SK-N-SH (cell line): Measurements from ENCODE around the gene TP53TG5. TPM values are rescaled to one million over a fixed set of nuclear protein-coding genes. Genes with fewer than 3 reads are reported as not detected.
A peak's percentile ranks its signal among the peaks of the same experiment; 100 is the strongest.

Experiments used
- CTCF ChIA-PET: fragments of 300-600, 350-600 bp; formaldehyde crosslinking; extraction: SDS; loops from one replicate; lab custom pipeline; 2021; lab: Yijun Ruan, JAX
- POLR2A ChIA-PET: fragments of 350-600 bp; sonication (Branson Sonifier 250); formaldehyde crosslinking; extraction: SDS; loops from one replicate; lab custom pipeline; 2020; ENCODE audit warnings: antibody characterized with exemption, inconsistent platforms; lab: Yijun Ruan, JAX
- DNase-seq: peaks from one replicate; pipeline ENCODE4 v3.0.0; 2012
- H2AFZ ChIP-seq: fragments of 200-600 bp; sonication (generic); 2 replicates; pipeline ENCODE4 v1.8.1; 2016; ENCODE audit warnings: antibody characterized with exemption, mild to moderate bottlenecking, low read depth
- H3F3A ChIP-seq: fragments of 200-600 bp; sonication (generic); replicated peaks from 2 replicates; pipeline ENCODE3; 2016; ENCODE audit warnings: antibody characterized with exemption, mild to moderate bottlenecking; ENCODE audit not compliant: insufficient read depth
- H3K27ac ChIP-seq, 2 experiments: fragments of 200-500 bp in 1 of 2; fragments of 200-600 bp in 1 of 2; sonication (Bioruptor generic) in 1 of 2; sonication (generic), shearing (Covaris generic) in 1 of 2; 2 replicates each; pipeline versions ENCODE4 v1.5.1 to v1.6.1; 2014 to 2016; ENCODE audit warnings: low read depth in 2 of 2, inconsistent platforms in 1 of 2, low read length in 1 of 2, mild to moderate bottlenecking in 1 of 2, mixed read lengths in 1 of 2
- H3K27me3 ChIP-seq: fragments of 200-600 bp; sonication (generic), shearing (Covaris generic); 2 replicates; pipeline ENCODE4 v1.6.1; 2016; ENCODE audit warnings: mixed run types; ENCODE audit not compliant: insufficient read depth
- H3K36me3 ChIP-seq, 2 experiments: fragments of 200-500 bp in 1 of 2; fragments of 200-600 bp in 1 of 2; sonication (Bioruptor generic) in 1 of 2; sonication (generic) in 1 of 2; replicated peaks in 1 of 2; 2 replicates each; pipeline versions ENCODE3 to v1.5.1; 2014 to 2016; ENCODE audit warnings: low read length in 1 of 2, mild to moderate bottlenecking in 1 of 2; ENCODE audit not compliant: insufficient read depth in 2 of 2, control insufficient read depth in 1 of 2
- H3K4me1 ChIP-seq, 2 experiments: fragments of 200-500 bp in 1 of 2; fragments of 200-600 bp in 1 of 2; sonication (Bioruptor generic) in 1 of 2; sonication (generic), shearing (Covaris generic) in 1 of 2; 2 replicates each; pipeline versions ENCODE4 v1.5.1 to v1.6.1; 2014 to 2016; ENCODE audit warnings: low read depth in 1 of 2, low read length in 1 of 2, mixed run types in 1 of 2; ENCODE audit not compliant: insufficient read depth in 2 of 2, control insufficient read depth in 1 of 2
- H3K4me2 ChIP-seq: fragments of 200-600 bp; sonication (generic), shearing (Covaris generic); 2 replicates; pipeline ENCODE4 v1.6.1; 2017; ENCODE audit warnings: mixed run types
- H3K4me3 ChIP-seq, 2 experiments: fragments of 200-500 bp in 1 of 2; fragments of 200-600 bp in 1 of 2; sonication (Bioruptor generic) in 1 of 2; sonication (generic), shearing (Covaris generic) in 1 of 2; 2 replicates each; pipeline versions ENCODE4 v1.5.1 to v1.8.1; 2014 to 2016; ENCODE audit warnings: low read depth in 2 of 2, inconsistent platforms in 1 of 2, low read length in 1 of 2, mild to moderate bottlenecking in 1 of 2, mixed read lengths in 1 of 2, moderate library complexity in 1 of 2
- H3K79me2 ChIP-seq: fragments of 200-600 bp; sonication (generic); 2 replicates; pipeline ENCODE4 v1.8.1; 2017; ENCODE audit warnings: mild to moderate bottlenecking; ENCODE audit not compliant: insufficient read depth
- H3K9ac ChIP-seq: fragments of 200-600 bp; sonication (generic); 2 replicates; pipeline ENCODE4 v1.6.1; 2017; ENCODE audit warnings: mixed run types
- H3K9me2 ChIP-seq: fragments of 200-600 bp; sonication (generic); 2 replicates; pipeline ENCODE4 v1.6.1; 2017; ENCODE audit warnings: mixed run types
- H3K9me3 ChIP-seq: fragments of 200-600 bp; sonication (generic); 2 replicates; pipeline ENCODE4 v1.6.1; 2017; ENCODE audit warnings: mixed run types, mild to moderate bottlenecking, moderate library complexity
- H4K20me1 ChIP-seq: fragments of 200-600 bp; sonication (generic); 2 replicates; pipeline ENCODE4 v1.6.1; 2017; ENCODE audit warnings: mild to moderate bottlenecking, mixed run types; ENCODE audit not compliant: insufficient read depth
- CHD2 ChIP-seq: fragments of 150-350 bp; IDR thresholded peaks from 2 replicates; pipeline ENCODE4 v1.6.1; 2018; ENCODE audit warnings: low read length; ENCODE audit not compliant: partially characterized antibody
- EP300 ChIP-seq, 2 experiments: IDR thresholded peaks; 2 replicates each; pipeline versions ENCODE4 v1.4.0 to v1.6.1; 2012; ENCODE audit warnings: borderline replicate concordance in 1 of 2, low read depth in 1 of 2, low read length in 1 of 2
- EZH2phosphoT487 ChIP-seq: fragments of 200-600 bp; sonication (generic); IDR thresholded peaks from 2 replicates; pipeline ENCODE4 v1.6.1; 2017; ENCODE audit warnings: low read depth, mixed run types, mild to moderate bottlenecking, antibody characterized with exemption, moderate library complexity, borderline replicate concordance
- FOXJ3 ChIP-seq: sonication (generic); formaldehyde crosslinking; IDR thresholded peaks from 2 replicates; pipeline ENCODE4 v1.5.1; 2020; ENCODE audit warnings: mild to moderate bottlenecking, missing genetic modification reagents
- FOXM1 ChIP-seq: IDR thresholded peaks from 2 replicates; pipeline ENCODE4 v1.4.0; 2012; ENCODE audit warnings: low read depth, mild to moderate bottlenecking
- JUND ChIP-seq: IDR thresholded peaks from 2 replicates; pipeline ENCODE4 v1.4.0; 2012
- MXI1 ChIP-seq: IDR thresholded peaks from 2 replicates; pipeline ENCODE4 v1.6.1; 2012; ENCODE audit warnings: mild to moderate bottlenecking, low read depth, low read length, improper control_type of control experiment
- RAD21 ChIP-seq: IDR thresholded peaks from 2 replicates; pipeline ENCODE4 v1.6.1; 2012; ENCODE audit warnings: mild to moderate bottlenecking, low read length
- RCOR1 ChIP-seq: fragments of 150-350 bp; IDR thresholded peaks from 2 replicates; pipeline ENCODE4 v1.6.1; 2017; ENCODE audit warnings: antibody characterized with exemption, low read length
- RXRA ChIP-seq: IDR thresholded peaks from 2 replicates; pipeline ENCODE4 v1.4.0; 2012; ENCODE audit warnings: low read depth, mild to moderate bottlenecking, borderline replicate concordance
- SIN3A ChIP-seq: IDR thresholded peaks from 2 replicates; pipeline ENCODE4 v1.6.1; 2012; ENCODE audit warnings: low read depth, mild to moderate bottlenecking, low read length, moderate library complexity, borderline replicate concordance
- TCF12 ChIP-seq: IDR thresholded peaks from 2 replicates; pipeline ENCODE4 v1.4.0; 2012
- TEAD4 ChIP-seq: IDR thresholded peaks from 2 replicates; pipeline ENCODE4 v1.4.0; 2012; ENCODE audit warnings: mild to moderate bottlenecking, borderline replicate concordance; ENCODE audit not compliant: insufficient read depth
- WGBS: methylation state at CpG from one replicate; pipeline ENCODE4 v1.1.6; 2017; ENCODE audit warnings: low lambda C conversion rate; 5-methylcytosine and 5-hydroxymethylcytosine counted together
- polyA plus RNA-seq, 3 experiments: library from polyadenylated mRNA; depleted of rRNA; stranded (reverse); fragments of >200 nt; gene quantifications; 2 replicates each; pipeline ENCODE4 v1.2.3, GENCODE V29; 2012
- TF ChIP-seq, protein P1 (sequence below): IDR thresholded peaks from 2 replicates; pipeline ENCODE4 v1.4.0; 2012; ENCODE audit warnings: low read depth, borderline replicate concordance
- TF ChIP-seq, protein P2 (sequence below): IDR thresholded peaks from 2 replicates; pipeline ENCODE4; 2012
- TF ChIP-seq, protein P3 (sequence below): IDR thresholded peaks from 2 replicates; pipeline ENCODE4 v1.6.1; 2012; ENCODE audit warnings: mild to moderate bottlenecking, low read depth, low read length, moderate library complexity
- TF ChIP-seq, protein P4 (sequence below): IDR thresholded peaks from 2 replicates; pipeline ENCODE4 v1.4.0; 2012; ENCODE audit warnings: low read depth
- TF ChIP-seq, protein P5 (sequence below): fragments of 200-600 bp; sonication (generic); IDR thresholded peaks from 2 replicates; pipeline ENCODE4 v1.6.1; 2017; ENCODE audit warnings: antibody characterized with exemption, mild to moderate bottlenecking, moderate library complexity
- TF ChIP-seq, protein P6 (sequence below): fragments of 150-350 bp; IDR thresholded peaks from 2 replicates; pipeline ENCODE4 v1.6.1; 2017; ENCODE audit warnings: antibody characterized with exemption, low read length, low read depth, borderline replicate concordance
- TF ChIP-seq, protein P7 (sequence below): IDR thresholded peaks from 2 replicates; pipeline ENCODE4 v1.4.0; 2012; ENCODE audit warnings: low read depth, borderline replicate concordance

Gene TP53TG5
- polyA plus RNA-seq, 1 of the 3 experiments (the other 2 are of a cell fraction): not detected

DNA sequence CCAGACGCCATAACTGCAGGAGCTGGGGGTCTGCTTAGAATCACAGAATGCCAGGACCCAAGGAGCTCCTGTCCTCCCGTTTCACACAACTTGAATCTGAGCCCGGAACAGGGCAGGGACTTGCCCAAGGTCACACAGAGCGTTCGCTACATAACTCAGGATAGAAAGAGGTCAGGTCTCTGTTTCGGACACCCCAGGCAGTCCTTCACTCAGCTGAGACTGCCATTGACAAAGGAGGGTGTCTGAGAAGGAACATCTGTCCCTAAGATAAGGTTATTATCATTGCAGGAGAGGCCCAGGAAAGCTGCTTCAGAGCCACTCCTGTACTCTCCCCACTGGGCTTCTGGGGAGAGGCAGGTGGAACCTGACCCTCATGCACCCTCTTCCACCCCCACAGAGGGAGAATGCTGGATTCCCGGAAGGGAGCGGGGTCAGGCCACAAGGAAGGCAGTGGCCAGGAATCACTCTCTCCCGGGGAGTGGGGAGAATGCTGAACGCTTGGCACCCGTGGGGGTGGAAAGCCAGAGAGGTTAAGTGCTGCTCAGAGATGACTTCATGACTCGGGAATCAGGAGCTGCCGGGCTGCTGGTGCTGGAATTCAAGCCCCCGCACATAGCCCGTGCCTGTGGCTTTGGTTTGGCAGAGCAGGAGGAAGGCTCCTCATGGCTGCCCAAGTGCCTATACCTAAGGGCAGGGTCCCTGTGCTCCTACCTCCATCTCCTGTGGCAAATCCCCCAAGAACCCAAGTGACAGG, 40.6 kb downstream of the TP53TG5 start:
- ChIA-PET POLR2A (interaction anchor here (0.8 kb wide), 1 partner anchor 10 kb away, joined by 3 read pairs; no protein-coding TSS in a partner anchor), CTCF (interaction anchor here (1.2 to 4.0 kb wide), 6 partner anchors 11 to 434 kb away, joined by 3 to 20 read pairs (median 10); partner anchors contain the start of gene SYS1)
- TF ChIP-seq CHD2: no peak
- no peak for TF ChIP-seq RCOR1
- TF ChIP-seq MXI1: no peak
- TF ChIP-seq, protein P1, sequence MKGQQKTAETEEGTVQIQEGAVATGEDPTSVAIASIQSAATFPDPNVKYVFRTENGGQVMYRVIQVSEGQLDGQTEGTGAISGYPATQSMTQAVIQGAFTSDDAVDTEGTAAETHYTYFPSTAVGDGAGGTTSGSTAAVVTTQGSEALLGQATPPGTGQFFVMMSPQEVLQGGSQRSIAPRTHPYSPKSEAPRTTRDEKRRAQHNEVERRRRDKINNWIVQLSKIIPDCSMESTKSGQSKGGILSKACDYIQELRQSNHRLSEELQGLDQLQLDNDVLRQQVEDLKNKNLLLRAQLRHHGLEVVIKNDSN: no peak; the same call in 1 of the 2 replicates
- peak; percentile 56 to 94; a peak in 3 of 4 replicates for TF ChIP-seq EP300 (IDR thresholded peaks at IDR 0.05; ENCODE audit: borderline replicate concordance in 1 of 2, low read depth in 1 of 2, low read length in 1 of 2)
- TF ChIP-seq RXRA: peak; percentile 96
- TF ChIP-seq TCF12: peak; percentile 86
- TF ChIP-seq, protein P2, sequence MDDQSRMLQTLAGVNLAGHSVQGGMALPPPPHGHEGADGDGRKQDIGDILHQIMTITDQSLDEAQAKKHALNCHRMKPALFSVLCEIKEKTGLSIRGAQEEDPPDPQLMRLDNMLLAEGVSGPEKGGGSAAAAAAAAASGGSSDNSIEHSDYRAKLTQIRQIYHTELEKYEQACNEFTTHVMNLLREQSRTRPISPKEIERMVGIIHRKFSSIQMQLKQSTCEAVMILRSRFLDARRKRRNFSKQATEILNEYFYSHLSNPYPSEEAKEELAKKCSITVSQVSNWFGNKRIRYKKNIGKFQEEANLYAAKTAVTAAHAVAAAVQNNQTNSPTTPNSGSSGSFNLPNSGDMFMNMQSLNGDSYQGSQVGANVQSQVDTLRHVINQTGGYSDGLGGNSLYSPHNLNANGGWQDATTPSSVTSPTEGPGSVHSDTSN: peak; percentile 58
- TF ChIP-seq, protein P3, sequence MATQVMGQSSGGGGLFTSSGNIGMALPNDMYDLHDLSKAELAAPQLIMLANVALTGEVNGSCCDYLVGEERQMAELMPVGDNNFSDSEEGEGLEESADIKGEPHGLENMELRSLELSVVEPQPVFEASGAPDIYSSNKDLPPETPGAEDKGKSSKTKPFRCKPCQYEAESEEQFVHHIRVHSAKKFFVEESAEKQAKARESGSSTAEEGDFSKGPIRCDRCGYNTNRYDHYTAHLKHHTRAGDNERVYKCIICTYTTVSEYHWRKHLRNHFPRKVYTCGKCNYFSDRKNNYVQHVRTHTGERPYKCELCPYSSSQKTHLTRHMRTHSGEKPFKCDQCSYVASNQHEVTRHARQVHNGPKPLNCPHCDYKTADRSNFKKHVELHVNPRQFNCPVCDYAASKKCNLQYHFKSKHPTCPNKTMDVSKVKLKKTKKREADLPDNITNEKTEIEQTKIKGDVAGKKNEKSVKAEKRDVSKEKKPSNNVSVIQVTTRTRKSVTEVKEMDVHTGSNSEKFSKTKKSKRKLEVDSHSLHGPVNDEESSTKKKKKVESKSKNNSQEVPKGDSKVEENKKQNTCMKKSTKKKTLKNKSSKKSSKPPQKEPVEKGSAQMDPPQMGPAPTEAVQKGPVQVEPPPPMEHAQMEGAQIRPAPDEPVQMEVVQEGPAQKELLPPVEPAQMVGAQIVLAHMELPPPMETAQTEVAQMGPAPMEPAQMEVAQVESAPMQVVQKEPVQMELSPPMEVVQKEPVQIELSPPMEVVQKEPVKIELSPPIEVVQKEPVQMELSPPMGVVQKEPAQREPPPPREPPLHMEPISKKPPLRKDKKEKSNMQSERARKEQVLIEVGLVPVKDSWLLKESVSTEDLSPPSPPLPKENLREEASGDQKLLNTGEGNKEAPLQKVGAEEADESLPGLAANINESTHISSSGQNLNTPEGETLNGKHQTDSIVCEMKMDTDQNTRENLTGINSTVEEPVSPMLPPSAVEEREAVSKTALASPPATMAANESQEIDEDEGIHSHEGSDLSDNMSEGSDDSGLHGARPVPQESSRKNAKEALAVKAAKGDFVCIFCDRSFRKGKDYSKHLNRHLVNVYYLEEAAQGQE: peak; percentile 70
- TF ChIP-seq TEAD4: peak; percentile 97
- no peak for TF ChIP-seq FOXJ3 (CRISPR knock-in tag)
- TF ChIP-seq EZH2phosphoT487: no peak
- TF ChIP-seq JUND: peak; percentile 85
- TF ChIP-seq FOXM1: peak; percentile 73
- TF ChIP-seq RAD21: no peak
- TF ChIP-seq, protein P4, sequence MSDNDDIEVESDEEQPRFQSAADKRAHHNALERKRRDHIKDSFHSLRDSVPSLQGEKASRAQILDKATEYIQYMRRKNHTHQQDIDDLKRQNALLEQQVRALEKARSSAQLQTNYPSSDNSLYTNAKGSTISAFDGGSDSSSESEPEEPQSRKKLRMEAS: peak; percentile 83
- TF ChIP-seq, protein P5, sequence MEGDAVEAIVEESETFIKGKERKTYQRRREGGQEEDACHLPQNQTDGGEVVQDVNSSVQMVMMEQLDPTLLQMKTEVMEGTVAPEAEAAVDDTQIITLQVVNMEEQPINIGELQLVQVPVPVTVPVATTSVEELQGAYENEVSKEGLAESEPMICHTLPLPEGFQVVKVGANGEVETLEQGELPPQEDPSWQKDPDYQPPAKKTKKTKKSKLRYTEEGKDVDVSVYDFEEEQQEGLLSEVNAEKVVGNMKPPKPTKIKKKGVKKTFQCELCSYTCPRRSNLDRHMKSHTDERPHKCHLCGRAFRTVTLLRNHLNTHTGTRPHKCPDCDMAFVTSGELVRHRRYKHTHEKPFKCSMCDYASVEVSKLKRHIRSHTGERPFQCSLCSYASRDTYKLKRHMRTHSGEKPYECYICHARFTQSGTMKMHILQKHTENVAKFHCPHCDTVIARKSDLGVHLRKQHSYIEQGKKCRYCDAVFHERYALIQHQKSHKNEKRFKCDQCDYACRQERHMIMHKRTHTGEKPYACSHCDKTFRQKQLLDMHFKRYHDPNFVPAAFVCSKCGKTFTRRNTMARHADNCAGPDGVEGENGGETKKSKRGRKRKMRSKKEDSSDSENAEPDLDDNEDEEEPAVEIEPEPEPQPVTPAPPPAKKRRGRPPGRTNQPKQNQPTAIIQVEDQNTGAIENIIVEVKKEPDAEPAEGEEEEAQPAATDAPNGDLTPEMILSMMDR: no peak
- peak; percentile 24; the same call in 1 of the 2 replicates for TF ChIP-seq SIN3A
- TF ChIP-seq, protein P6, sequence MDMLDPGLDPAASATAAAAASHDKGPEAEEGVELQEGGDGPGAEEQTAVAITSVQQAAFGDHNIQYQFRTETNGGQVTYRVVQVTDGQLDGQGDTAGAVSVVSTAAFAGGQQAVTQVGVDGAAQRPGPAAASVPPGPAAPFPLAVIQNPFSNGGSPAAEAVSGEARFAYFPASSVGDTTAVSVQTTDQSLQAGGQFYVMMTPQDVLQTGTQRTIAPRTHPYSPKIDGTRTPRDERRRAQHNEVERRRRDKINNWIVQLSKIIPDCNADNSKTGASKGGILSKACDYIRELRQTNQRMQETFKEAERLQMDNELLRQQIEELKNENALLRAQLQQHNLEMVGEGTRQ: no peak
- TF ChIP-seq, protein P7, sequence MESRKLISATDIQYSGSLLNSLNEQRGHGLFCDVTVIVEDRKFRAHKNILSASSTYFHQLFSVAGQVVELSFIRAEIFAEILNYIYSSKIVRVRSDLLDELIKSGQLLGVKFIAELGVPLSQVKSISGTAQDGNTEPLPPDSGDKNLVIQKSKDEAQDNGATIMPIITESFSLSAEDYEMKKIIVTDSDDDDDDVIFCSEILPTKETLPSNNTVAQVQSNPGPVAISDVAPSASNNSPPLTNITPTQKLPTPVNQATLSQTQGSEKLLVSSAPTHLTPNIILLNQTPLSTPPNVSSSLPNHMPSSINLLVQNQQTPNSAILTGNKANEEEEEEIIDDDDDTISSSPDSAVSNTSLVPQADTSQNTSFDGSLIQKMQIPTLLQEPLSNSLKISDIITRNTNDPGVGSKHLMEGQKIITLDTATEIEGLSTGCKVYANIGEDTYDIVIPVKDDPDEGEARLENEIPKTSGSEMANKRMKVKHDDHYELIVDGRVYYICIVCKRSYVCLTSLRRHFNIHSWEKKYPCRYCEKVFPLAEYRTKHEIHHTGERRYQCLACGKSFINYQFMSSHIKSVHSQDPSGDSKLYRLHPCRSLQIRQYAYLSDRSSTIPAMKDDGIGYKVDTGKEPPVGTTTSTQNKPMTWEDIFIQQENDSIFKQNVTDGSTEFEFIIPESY: peak; percentile 80

More for the DNA sequence above, 40.6 kb downstream of the TP53TG5 start:
- Histone ChIP-seq H3K4me1 (peaks cover 42 to 46% of the 10 kb centered on the region in 2 experiments), H3K9ac (peak overlapping the region; percentile 42; the same call in 1 of the 2 replicates), H3K9me3 (no peaks in the 10 kb centered on the region), H3K79me2 (peaks cover 63% of the 10 kb centered on the region), H3K27ac (peak overlapping the region; percentile 84 to 88; a peak in 3 of 4 replicates), H4K20me1 (peaks cover 11% of the 10 kb centered on the region; the same call in 1 of the 2 replicates), H3K4me2 (peak overlapping the region; percentile 69), H3K4me3 (no peak overlapping the region), H2AFZ (no peak overlapping the region), H3F3A (peaks cover 27% of the 10 kb centered on the region), H3K27me3 (no peaks in the 10 kb centered on the region), H3K9me2 (no peaks in the 10 kb centered on the region), H3K36me3 (peaks cover 10 to 25% of the 10 kb centered on the region in 2 experiments)
- 50% methylated on average over 9 of the region's 15 CpGs for WGBS
- DNase-seq: no peak
